ENCODE data around the gene RBM42. TPM values are rescaled to one million over a fixed set of nuclear protein-coding genes. Genes with fewer than 3 reads are reported as not detected.

RBM42 gene
- total and polyA plus RNA-seq, 8 donors, result 26.6 to 133 (median 57.6) TPM

- Histone ChIP-seq H3K27me3 (no peaks in the 10 kb centered on the region), H3K4me3 (no peak overlapping the region), H3K27ac (no peak overlapping the region), H3K9me3 (peaks cover 0 to 21% (median 4%) of the 10 kb centered on the region in 4 donors), H3K36me3 (no peaks in the 10 kb centered on the region), H3K4me1 (peaks cover 9 to 13% (median 12%) of the 10 kb centered on the region in 4 donors)
- intact Hi-C loops (cut with DNase I; ENCODE audit: low total_unique reads), result no loop called here
- 76 to 90% (median 77%) methylated on average over 2 of the region's 2 CpGs for WGBS, 5 donors
- no peak for TF ChIP-seq EP300 (IDR thresholded peaks at IDR 0.05)
- TF ChIP-seq POLR2A (IDR thresholded peaks at IDR 0.05), result no peak
- TF ChIP-seq POLR2AphosphoS5 (IDR thresholded peaks at IDR 0.05), result no peak
- no peak for TF ChIP-seq CTCF (IDR thresholded peaks at IDR 0.05)
- no peak for DNase-seq
Measured at GRCh38 chr19:35608251-35608650, 20.6 kb upstream of the RBM42 start.

GRCh38 chr19:35609851-35610353 lies 18.9 kb upstream of the RBM42 start:
- peaks cover 0 to 21% (median 4%) of the 10 kb centered on the region in 4 donors for H3K9me3 ChIP-seq
- intact Hi-C loops (cut with DNase I; ENCODE audit: low total_unique reads), result no loop called here
- no peaks in the 10 kb centered on the region for H3K27me3 ChIP-seq
- peaks cover 0 to 3% (median 1%) of the 10 kb centered on the region in 4 donors for H3K36me3 ChIP-seq
- TF ChIP-seq EP300 (IDR thresholded peaks at IDR 0.05) (no peak), POLR2AphosphoS5 (IDR thresholded peaks at IDR 0.05) (no peak), POLR2A (IDR thresholded peaks at IDR 0.05) (no peak), CTCF (IDR thresholded peaks at IDR 0.05) (no peak)
- H3K4me3 ChIP-seq, result no peak overlapping the region
- peaks cover 10 to 18% (median 15%) of the 10 kb centered on the region in 4 donors for H3K4me1 ChIP-seq
- H3K27ac ChIP-seq, result no peak overlapping the region
- 58 to 82% (median 66%) methylated on average over 5 to 6 of the region's 6 CpGs for WGBS, 5 donors
- no peak for DNase-seq

GRCh38 chr19:35612224-35612558 lies 16.6 kb upstream of the RBM42 start:
- H3K9me3 ChIP-seq, result peaks cover 0 to 15% (median 4%) of the 10 kb centered on the region in 4 donors
- peaks cover 10 to 18% (median 15%) of the 10 kb centered on the region in 4 donors for H3K4me1 ChIP-seq
- WGBS, 5 donors, result 30 to 46% (median 34%) methylated on average over 9 of the region's 9 CpGs
- peak overlapping the region; percentile 65 to 84 (median 70) for H3K4me3 ChIP-seq
- TF ChIP-seq EP300 (IDR thresholded peaks at IDR 0.05) (no peak), POLR2AphosphoS5 (IDR thresholded peaks at IDR 0.05) (no peak), POLR2A (IDR thresholded peaks at IDR 0.05) (no peak), CTCF (IDR thresholded peaks at IDR 0.05) (no peak)
- DNase-seq, result no peak
- H3K27me3 ChIP-seq, result no peaks in the 10 kb centered on the region
- intact Hi-C loops (cut with DNase I; ENCODE audit: low total_unique reads), result no loop called here
- peak overlapping the region in 4 of 5 donors; percentile 74 to 84 (median 78) for H3K27ac ChIP-seq
- peaks cover 3 to 25% (median 23%) of the 10 kb centered on the region in 4 donors for H3K36me3 ChIP-seq

DNA sequence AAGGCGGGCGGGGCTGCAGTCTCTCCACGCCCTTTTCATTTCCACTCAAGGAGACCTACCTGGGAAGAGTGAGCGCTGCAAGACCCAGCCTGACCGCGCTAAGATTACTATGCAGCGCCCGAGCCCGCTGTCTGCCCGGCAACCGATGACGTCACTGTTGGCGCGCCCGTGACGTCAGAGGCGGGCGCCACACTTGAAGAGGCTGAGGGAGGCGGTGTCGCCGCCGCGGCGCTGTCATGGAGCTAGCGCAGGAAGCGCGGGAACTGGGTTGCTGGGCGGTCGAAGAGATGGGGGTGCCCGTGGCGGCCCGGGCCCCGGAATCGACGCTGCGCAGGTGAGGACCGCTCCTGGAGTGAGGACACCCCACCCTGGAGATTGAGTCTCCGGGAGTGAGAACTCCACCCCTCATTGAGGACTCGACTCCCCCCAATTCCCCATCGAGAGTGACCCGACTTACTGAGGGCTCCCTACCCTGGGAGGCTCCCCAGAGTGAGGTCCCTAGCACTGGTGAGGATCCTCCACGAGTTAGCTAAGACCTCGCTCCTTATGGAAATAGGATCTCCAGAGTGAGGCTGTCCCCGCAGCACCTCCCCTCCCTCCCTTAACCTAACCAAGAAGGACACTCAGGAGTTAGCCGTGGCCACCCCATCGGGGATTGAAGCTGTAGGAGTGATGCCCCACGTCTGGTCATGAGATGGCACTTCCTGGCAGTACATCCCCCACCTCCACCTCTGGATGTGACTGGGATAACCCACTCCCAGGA lies 16.1 kb upstream of the RBM42 start, which contains the start of gene HAUS5:
Gene HAUS5 (plus strand): TSS at position 177 of the 763 bp plus-strand sequence. CDS start 60 bp downstream, at position 237.
- 0 to 1% (median 0%) methylated on average over 13 to 47 of the region's 47 CpGs for WGBS, 5 donors
- Histone ChIP-seq H3K27me3 (no peaks in the 10 kb centered on the region), H3K4me3 (peak within 1 kb of the TSS; percentile 65 to 84 (median 70)), H3K36me3 (peaks cover 3 to 31% (median 28%) of the 10 kb centered on the region in 4 donors), H3K27ac (peak within 1 kb of the TSS in 4 of 5 donors; percentile 74 to 84 (median 78)), H3K9me3 (peaks cover 0 to 9% (median 2%) of the 10 kb centered on the region in 4 donors), H3K4me1 (peaks cover 10 to 18% (median 15%) of the 10 kb centered on the region in 4 donors)
- intact Hi-C loops (cut with DNase I; ENCODE audit: low total_unique reads), result no loop called here
- TF ChIP-seq EP300 (IDR thresholded peaks at IDR 0.05), result no peak
- peak in 2 of 7 experiments; percentile 10 to 31 for TF ChIP-seq CTCF (IDR thresholded peaks at IDR 0.05)
- peak; percentile 81 to 93 (median 90) for TF ChIP-seq POLR2AphosphoS5 (IDR thresholded peaks at IDR 0.05)
- TF ChIP-seq POLR2A (IDR thresholded peaks at IDR 0.05), result no peak
- DNase-seq, result peak; percentile 98 to 99

All from stomach (tissue), 9 donors.